ENCODE results near the gene PPP1R2.
"Not testable (repeated sequence)": the region's sequence is repeated elsewhere in the genome, so short reads cannot be mapped to it uniquely, and the experiment has no call there.

PPP1R2 gene

DNA sequence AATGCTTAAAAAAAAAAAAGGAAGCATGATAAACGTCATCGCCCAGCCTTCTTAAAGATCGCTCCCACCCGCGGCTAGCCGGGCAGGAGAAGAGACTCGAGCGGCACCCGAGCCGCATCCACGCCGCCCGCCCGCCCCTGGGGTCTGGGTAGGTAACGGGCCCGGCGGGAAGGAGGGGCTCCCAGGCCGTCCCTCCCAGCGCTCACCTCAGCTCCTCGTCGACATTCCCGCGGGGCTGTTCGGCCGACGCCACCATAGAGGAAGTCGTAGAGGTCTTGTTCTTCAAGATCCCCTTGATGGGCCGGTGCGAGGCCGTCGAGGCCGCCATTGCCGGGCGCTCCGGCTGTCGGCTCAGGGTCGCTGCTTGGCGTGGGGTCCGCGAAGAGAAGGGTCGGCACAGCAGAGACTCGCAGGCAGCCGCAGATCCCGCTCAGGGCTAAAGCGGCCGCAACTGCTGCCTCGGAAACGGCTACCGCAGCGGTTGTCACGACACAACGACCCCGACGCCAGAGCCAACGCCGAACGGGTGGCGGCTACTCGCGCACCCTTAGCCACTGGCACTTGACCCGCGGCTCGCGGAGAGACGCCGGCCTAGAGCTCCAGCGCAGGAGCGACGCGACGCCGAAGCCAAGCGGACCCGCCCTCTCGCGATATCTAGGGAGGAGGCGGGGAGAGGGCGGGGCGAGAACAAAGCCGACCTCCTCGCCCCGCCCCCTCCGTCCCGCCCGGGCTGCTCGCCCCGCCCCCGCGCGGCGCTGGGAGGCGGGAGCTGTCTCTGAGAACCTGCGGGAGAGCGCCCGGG is at the start of gene PPP1R2:
PPP1R2 (minus strand) TSS at position 628 of the 802 bp plus-strand sequence; CDS start at position 328, 300 bp downstream.
- no peaks in the 10 kb centered on the region for H3F3A ChIP-seq (ENCODE audit: control insufficient read depth, insufficient read depth)
- peaks cover 44% of the 10 kb centered on the region for H3K4me1 ChIP-seq (ENCODE audit: control insufficient read depth, low read length)
- H4K20me1 ChIP-seq (ENCODE audit: control insufficient read depth, insufficient read depth, low read depth, low read length), result peaks cover 19% of the 10 kb centered on the region
- H3K36me3 ChIP-seq (ENCODE audit: control insufficient read depth, low read length), result peaks cover 5% of the 10 kb centered on the region
- H3K9me2 ChIP-seq (replicated peaks; ENCODE audit: control insufficient read depth, low read length), result no peaks in the 10 kb centered on the region
- H3K27ac ChIP-seq (ENCODE audit: low read depth, low read length), result peak within 1 kb of the TSS; percentile 27; the same call in 1 of the 2 replicates
- peak within 1 kb of the TSS; percentile 81 for H3K4me3 ChIP-seq (ENCODE audit: low read length)
- H3K4me2 ChIP-seq (ENCODE audit: low read length), result peak within 1 kb of the TSS; percentile 70
- peaks cover 50% of the 10 kb centered on the region for H3K79me2 ChIP-seq (ENCODE audit: control insufficient read depth, low read length)
- TF ChIP-seq EZH2phosphoT487 (IDR thresholded peaks at IDR 0.05; ENCODE audit: borderline replicate concordance, low read length), result no peak
- TF ChIP-seq, protein P1, sequence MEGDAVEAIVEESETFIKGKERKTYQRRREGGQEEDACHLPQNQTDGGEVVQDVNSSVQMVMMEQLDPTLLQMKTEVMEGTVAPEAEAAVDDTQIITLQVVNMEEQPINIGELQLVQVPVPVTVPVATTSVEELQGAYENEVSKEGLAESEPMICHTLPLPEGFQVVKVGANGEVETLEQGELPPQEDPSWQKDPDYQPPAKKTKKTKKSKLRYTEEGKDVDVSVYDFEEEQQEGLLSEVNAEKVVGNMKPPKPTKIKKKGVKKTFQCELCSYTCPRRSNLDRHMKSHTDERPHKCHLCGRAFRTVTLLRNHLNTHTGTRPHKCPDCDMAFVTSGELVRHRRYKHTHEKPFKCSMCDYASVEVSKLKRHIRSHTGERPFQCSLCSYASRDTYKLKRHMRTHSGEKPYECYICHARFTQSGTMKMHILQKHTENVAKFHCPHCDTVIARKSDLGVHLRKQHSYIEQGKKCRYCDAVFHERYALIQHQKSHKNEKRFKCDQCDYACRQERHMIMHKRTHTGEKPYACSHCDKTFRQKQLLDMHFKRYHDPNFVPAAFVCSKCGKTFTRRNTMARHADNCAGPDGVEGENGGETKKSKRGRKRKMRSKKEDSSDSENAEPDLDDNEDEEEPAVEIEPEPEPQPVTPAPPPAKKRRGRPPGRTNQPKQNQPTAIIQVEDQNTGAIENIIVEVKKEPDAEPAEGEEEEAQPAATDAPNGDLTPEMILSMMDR (IDR thresholded peaks at IDR 0.05; ENCODE audit: low read depth, low read length, poor library complexity, severe bottlenecking), result no peak
- H3K27me3 ChIP-seq (ENCODE audit: control insufficient read depth, low read length), result peaks cover 19% of the 10 kb centered on the region
- H3K9me3 ChIP-seq (ENCODE audit: control insufficient read depth, insufficient read depth, low read length), result no peaks in the 10 kb centered on the region

DNA sequence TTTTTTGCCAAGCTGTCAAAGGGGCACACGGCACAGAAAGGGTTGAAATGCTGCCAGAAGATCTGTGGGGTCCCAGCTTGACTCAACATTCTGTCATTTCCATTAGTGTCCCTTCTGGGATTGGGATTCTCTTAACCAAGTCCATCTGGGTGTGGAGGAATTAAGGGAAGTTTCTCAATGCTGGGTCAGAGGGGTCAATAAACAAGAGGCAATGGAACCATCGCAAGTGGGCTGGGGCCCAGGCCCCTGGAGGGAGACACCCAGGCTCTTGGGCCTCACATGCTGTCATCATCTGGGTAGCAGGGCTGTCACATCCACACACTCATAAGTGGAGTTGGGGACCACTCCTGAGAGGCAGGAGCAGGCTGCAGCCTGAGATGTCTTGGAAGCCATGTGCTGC is 48.7 kb upstream of the PPP1R2 start:
- no peak overlapping the region for H3K27ac ChIP-seq (ENCODE audit: low read depth, low read length)
- no peaks in the 10 kb centered on the region for H3K36me3 ChIP-seq (ENCODE audit: control insufficient read depth, low read length)
- no peaks in the 10 kb centered on the region for H3F3A ChIP-seq (ENCODE audit: control insufficient read depth, insufficient read depth)
- no peaks in the 10 kb centered on the region for H4K20me1 ChIP-seq (ENCODE audit: control insufficient read depth, insufficient read depth, low read depth, low read length)
- H3K4me1 ChIP-seq (ENCODE audit: control insufficient read depth, low read length), result peaks cover 20% of the 10 kb centered on the region
- H3K27me3 ChIP-seq (ENCODE audit: control insufficient read depth, low read length), result no peaks in the 10 kb centered on the region
- H3K9me3 ChIP-seq (ENCODE audit: control insufficient read depth, insufficient read depth, low read length), result no peaks in the 10 kb centered on the region
- no peak overlapping the region for H3K4me3 ChIP-seq (ENCODE audit: low read length)
- H3K79me2 ChIP-seq (ENCODE audit: control insufficient read depth, low read length), result no peaks in the 10 kb centered on the region
- no peaks in the 10 kb centered on the region for H3K9me2 ChIP-seq (replicated peaks; ENCODE audit: control insufficient read depth, low read length)
- TF ChIP-seq, protein P1 (IDR thresholded peaks at IDR 0.05; ENCODE audit: low read depth, low read length, poor library complexity, severe bottlenecking), result no peak
- TF ChIP-seq EZH2phosphoT487 (IDR thresholded peaks at IDR 0.05; ENCODE audit: borderline replicate concordance, low read length), result no peak
- H3K4me2 ChIP-seq (ENCODE audit: low read length), result no peak overlapping the region

DNA sequence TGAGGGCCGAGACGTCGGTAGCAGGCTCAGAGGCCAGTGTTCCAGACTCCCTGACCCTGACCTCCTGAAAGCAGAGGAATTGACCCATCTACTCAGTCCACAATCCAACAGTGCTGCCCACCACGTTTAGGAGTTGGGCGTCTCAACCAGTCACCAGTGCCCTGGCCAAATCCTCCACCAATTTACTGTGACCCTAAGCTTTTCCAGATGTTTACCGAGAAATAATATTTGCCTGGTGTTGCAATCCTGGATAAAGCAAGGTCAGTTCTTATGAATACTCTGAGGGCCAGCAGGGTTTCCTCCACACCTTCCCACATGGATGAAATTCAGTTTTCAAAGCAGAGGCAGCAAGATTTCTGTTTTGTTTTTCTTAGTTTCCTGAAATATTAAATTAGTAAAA is 48.1 kb upstream of the PPP1R2 start:
- Histone ChIP-seq H3K9me3 (ENCODE audit: control insufficient read depth, insufficient read depth, low read length) (no peaks in the 10 kb centered on the region), H3K27me3 (ENCODE audit: control insufficient read depth, low read length) (no peaks in the 10 kb centered on the region), H3K79me2 (ENCODE audit: control insufficient read depth, low read length) (no peaks in the 10 kb centered on the region), H3K27ac (ENCODE audit: low read depth, low read length) (no peak overlapping the region), H3K36me3 (ENCODE audit: control insufficient read depth, low read length) (no peaks in the 10 kb centered on the region), H3K4me3 (ENCODE audit: low read length) (no peak overlapping the region), H3K4me2 (ENCODE audit: low read length) (no peak overlapping the region), H4K20me1 (ENCODE audit: control insufficient read depth, insufficient read depth, low read depth, low read length) (no peaks in the 10 kb centered on the region), H3F3A (ENCODE audit: control insufficient read depth, insufficient read depth) (no peaks in the 10 kb centered on the region), H3K9me2 (replicated peaks; ENCODE audit: control insufficient read depth, low read length) (no peaks in the 10 kb centered on the region), H3K4me1 (ENCODE audit: control insufficient read depth, low read length) (peaks cover 19% of the 10 kb centered on the region)
- TF ChIP-seq EZH2phosphoT487 (IDR thresholded peaks at IDR 0.05; ENCODE audit: borderline replicate concordance, low read length), result no peak
- TF ChIP-seq, protein P1 (IDR thresholded peaks at IDR 0.05; ENCODE audit: low read depth, low read length, poor library complexity, severe bottlenecking), result no peak

DNA sequence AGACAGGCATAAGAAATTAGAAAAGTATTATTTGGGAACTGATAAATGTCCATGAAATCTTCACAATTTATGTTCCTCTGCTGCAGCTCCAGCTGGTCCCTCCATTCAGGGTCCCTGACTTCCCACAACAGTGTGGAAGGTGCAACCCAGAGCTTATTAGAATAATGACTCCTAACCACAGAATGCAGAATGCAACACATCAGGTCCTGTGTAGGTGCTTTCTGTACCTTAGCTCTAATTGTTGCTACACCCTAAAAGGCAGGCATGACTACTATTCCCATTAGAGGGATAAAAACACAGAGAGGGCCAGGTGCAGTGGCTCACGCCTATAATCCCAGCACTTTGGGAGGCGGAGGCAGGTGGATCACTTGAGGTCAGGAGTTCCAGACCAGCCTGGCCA is 47.3 kb upstream of the PPP1R2 start:
- not testable (repeated sequence) for H3K79me2 ChIP-seq (ENCODE audit: control insufficient read depth, low read length); H3K4me3 ChIP-seq (ENCODE audit: low read length); H3K9me2 ChIP-seq (replicated peaks; ENCODE audit: control insufficient read depth, low read length); H3F3A ChIP-seq (ENCODE audit: control insufficient read depth, insufficient read depth); H3K27ac ChIP-seq (ENCODE audit: low read depth, low read length); H3K9me3 ChIP-seq (ENCODE audit: control insufficient read depth, insufficient read depth, low read length); H3K4me2 ChIP-seq (ENCODE audit: low read length); H3K36me3 ChIP-seq (ENCODE audit: control insufficient read depth, low read length); H4K20me1 ChIP-seq (ENCODE audit: control insufficient read depth, insufficient read depth, low read depth, low read length); H3K27me3 ChIP-seq (ENCODE audit: control insufficient read depth, low read length)
- H3K4me1 ChIP-seq (ENCODE audit: control insufficient read depth, low read length), result peaks cover 19% of the 10 kb centered on the region

DNA sequence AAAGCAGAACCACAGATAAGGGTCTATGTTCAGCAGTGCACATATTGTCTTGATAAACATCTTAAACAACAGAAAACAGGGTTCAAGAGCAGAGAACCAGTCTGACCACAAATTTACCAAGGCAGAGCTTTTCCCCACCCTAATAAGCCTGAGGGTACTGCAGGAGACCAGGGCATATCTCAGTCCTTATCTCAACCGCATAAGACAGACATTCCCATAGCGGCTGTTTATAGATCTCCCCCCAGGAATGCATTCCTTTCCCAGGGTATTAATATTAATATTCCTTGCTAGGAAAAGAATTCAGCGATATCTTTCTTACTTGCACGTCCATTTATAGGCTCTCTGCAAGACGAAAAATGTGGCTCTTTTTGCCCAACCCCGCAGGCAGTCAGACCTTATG is 46.7 kb upstream of the PPP1R2 start:
- not testable (repeated sequence) for H3K9me2 ChIP-seq (replicated peaks; ENCODE audit: control insufficient read depth, low read length); H3K79me2 ChIP-seq (ENCODE audit: control insufficient read depth, low read length); H3K27me3 ChIP-seq (ENCODE audit: control insufficient read depth, low read length); H4K20me1 ChIP-seq (ENCODE audit: control insufficient read depth, insufficient read depth, low read depth, low read length); H3K36me3 ChIP-seq (ENCODE audit: control insufficient read depth, low read length); H3K4me3 ChIP-seq (ENCODE audit: low read length); H3K4me2 ChIP-seq (ENCODE audit: low read length); H3K27ac ChIP-seq (ENCODE audit: low read depth, low read length); H3F3A ChIP-seq (ENCODE audit: control insufficient read depth, insufficient read depth); H3K9me3 ChIP-seq (ENCODE audit: control insufficient read depth, insufficient read depth, low read length)
- peaks cover 19% of the 10 kb centered on the region for H3K4me1 ChIP-seq (ENCODE audit: control insufficient read depth, low read length)
